HG03342 (cell line): ENCODE results near the gene TMEM38A.
A peak's percentile ranks its signal among the peaks of the same experiment; 100 is the strongest.

Experiments
- ATAC-seq: cut with Tn5 transposase; IDR thresholded peaks from one replicate; pipeline ENCODE4 v1.9.1; 2021; ENCODE audit warnings: mild to moderate bottlenecking, moderate library complexity; ENCODE audit not compliant: unreplicated experiment

Gene TMEM38A, protein sequence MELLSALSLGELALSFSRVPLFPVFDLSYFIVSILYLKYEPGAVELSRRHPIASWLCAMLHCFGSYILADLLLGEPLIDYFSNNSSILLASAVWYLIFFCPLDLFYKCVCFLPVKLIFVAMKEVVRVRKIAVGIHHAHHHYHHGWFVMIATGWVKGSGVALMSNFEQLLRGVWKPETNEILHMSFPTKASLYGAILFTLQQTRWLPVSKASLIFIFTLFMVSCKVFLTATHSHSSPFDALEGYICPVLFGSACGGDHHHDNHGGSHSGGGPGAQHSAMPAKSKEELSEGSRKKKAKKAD

DNA sequence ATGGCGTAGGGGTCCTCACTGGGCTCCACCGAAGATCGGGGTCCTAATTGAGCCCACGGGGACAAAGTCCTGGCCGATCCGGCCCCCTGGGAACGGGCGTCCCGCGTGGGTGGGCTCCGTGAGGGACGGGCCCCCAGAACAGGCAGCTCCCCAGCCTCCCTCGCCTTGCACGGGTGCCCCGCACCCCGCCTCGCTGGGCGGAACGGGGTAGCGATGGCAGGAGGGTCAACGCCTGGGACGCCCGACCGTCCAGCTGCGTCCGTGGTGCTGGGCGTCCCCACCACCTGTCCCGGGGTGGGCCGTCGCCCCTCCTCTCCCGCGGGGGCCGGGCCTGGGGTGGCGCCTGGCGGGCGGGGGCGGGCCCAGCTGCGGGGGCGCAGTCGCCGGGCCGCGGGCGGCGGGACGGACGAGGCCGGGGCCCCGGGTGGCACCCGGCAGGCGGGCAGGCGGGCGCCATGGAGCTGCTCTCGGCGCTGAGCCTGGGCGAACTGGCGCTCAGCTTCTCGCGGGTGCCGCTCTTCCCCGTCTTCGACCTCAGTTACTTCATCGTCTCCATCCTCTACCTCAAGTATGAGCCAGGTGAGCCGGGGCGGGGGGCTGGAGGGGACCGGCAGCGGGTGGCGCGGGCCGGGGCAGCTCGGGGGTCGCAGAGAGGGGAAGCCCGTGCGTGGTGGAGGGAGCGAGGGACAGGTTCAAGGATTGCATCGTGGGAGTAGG is at the start of gene TMEM38A:
TSS of gene TMEM38A (plus strand) at position 377 of the 717 bp plus-strand sequence. CDS start at position 456, 79 bp downstream.
- ATAC-seq: no peak

DNA sequence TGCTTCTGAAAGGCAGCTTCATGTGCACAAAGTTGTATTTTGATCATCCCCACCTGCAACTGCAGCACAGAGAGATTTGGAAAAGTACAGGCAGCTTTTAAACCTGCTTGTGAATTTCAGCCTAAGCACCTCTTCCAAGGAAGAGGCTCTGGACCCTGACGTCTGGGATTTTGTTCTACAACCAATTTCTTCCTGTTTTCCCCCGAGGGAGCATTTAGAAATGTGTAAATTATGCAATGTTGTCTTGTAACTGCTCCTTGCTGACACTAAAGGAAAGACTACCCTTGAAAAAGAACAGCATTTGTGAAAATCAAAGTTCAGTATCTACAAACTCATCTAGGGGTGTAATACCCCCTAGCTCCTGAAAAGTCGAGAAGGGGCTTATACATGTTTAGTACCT is 48.3 kb upstream of the TMEM38A start:
- no peak for ATAC-seq

DNA sequence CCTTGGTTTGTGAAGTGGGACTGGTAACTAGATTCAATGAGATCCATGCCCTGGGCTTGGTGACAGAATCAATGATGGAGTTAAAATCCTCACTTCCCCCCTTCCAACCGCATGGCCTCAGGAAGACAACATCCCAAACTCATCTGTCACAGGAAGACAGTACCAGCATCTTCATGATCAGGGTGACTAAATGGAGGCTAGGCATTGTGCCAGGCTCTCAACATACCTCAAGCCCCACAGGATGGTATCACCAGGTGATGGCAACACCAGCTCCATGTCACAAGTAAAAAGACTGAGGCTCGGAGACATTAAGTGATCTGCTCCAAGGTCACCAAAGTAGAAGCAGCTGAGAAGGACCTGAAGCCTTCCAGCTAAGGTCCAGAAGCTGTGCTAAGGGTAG is 47.1 kb upstream of the TMEM38A start:
- ATAC-seq: no peak

DNA sequence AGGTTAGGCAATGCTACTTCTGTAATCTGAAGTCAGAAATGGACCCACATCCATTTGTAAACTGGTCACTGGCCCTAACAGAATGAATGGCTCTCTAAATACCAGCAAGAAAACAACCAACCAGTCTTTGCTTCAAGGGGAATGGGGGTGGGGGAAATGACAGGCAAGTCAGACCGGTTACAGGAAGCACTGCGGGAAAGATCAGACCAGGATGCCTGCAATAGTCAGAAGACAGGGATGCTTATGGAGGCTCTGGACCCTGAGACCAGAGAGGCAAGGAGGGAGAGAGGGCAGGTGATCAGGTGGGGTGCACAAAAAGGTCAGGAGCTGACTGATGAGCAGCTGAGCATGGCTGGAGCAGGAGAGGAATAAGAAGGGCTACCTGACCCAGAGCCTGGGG is 46.0 kb upstream of the TMEM38A start:
- no peak for ATAC-seq

DNA sequence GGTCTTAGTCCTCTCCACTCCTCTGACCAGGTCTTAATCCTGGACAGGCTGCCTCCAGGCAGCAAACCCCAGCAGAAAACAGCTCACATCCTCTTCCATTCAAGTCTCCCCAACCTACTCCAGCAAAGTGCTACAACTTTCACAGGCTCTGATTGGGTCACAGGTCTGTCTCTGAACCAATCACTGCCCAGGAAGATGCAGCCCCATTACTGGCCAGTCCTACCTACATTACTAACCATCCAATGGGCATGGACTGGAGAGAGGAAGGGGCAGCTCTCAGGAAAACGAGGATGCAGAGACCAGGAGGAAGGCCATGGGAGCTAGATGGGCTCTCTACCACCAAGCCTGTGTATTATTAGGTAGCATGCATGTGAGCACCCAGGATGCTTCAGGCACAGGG is 45.1 kb upstream of the TMEM38A start:
- no peak for ATAC-seq

DNA sequence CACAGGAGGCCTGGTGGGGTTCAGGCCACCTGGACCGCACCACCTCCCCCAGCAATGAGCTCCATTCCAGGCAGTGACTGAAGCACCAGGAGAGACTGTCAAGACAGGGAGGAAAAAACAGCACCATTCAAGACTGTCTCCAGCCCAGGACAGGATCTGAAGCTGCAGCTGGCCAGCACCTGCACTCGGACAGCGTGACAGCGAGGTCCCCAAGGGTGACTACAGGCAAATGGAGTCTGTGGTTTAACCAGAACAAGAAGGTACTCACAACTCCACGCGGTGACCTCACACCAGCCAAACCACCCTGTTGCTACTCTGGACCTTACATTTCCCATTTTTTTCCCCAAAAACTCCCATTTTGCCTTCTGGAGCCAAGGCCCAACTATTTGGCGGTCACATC is 42.7 kb upstream of the TMEM38A start:
- no peak for ATAC-seq

DNA sequence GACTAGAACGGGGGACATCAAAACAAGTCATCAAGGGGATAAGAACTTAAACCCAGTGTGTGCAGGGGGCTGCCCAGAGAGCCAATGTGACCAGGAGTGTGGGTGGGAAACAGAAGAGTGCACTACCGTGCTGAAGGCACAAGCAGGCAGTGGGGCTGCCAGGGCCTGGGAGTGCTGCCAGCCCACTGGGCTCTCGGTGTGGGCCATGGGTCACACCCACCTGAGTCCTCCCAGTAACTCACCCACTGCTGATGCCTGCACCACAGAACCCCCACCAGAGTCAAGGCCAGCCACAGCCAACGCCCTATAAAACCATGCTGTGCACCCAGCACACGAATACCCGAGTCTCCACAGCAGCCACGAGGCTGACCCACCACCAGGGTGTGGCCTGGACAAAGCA is 41.5 kb upstream of the TMEM38A start:
- no peak for ATAC-seq

DNA sequence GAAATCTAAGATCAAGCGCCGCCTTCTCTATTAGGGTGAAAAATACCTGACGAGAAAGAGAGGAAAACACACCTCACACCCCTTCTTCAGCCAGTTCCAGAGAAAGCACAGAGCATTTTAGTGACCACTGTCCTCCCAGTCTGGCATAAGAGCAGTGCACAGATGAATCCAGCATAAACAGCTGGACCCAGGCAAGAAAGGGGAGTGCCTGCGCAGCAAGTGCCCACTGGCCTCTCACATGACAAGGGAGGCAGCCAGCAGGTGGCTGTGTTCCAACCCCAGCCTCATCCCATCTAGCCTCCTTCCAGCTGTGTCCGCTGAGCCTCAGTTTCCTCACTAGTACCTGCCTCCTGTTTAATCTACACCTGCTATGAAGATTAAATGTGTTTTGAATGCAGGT is 40.9 kb upstream of the TMEM38A start:
- no peak for ATAC-seq

DNA sequence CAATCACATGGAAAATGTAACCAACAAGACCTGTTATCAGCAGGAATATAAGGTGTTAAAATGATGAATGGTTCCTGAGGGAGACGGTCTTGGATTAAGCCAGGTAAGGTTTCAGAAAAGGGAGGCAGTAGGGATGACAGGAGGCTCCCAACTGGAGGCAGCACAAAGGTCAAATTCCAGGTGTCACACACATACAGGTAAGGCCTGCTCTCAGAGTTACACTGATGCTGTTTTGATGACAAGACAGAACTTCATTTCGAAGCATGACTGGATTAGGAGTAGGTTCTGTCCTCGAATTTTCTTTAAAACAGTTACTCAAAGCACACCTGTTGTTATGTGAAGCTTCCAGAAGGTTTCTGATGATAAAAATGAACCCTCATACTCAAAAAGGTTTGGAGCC is 40.4 kb upstream of the TMEM38A start:
- ATAC-seq: no peak

DNA sequence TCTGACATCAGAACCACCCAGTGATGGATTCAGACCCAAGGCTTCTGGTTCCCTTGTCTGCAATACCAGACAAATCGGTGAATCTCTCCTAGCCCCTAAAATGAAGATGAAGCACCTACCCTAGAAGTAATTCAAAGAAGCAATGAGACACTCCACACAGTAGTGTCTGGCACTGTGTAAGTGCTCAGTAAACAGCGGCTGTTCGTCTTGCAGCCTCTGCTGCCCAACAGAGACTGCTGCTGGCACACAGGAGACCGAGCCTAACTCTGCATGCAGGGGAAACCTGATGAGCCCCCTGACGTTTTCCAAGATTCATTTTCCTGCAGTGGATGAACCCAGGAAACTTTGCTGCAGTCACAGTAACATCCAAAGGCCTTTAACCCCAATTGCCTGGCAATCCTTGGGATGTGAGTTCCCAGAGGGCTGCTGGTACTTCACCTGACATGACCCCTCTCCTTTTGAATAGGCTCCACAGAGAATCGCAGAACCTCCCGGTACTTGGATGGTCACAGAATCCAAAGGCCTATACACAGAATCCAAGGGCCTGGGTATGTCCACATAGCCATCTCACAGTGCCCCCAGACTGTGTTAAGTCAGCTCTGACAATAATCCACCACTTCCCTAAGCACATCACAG is 39.7 kb upstream of the TMEM38A start:
- ATAC-seq: no peak

DNA sequence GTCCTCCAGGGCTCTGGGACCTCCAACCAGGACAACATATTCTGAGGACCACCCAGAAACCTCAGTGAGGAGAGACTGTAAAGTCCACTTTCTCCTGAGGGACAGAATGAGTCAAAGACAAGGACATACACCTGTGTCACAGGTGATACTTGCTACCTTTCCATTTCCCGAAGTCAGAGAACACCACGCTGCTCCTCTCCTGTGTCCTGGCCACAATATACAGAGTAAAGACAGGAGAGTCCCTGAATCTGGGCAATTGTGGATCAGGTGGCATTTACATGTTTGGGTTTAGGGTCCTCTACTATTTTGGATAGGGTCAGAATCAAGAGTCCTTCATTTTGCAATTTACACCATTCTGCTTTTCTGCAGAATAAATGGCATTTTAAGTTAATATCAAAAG is 37.9 kb upstream of the TMEM38A start:
- no peak for ATAC-seq

DNA sequence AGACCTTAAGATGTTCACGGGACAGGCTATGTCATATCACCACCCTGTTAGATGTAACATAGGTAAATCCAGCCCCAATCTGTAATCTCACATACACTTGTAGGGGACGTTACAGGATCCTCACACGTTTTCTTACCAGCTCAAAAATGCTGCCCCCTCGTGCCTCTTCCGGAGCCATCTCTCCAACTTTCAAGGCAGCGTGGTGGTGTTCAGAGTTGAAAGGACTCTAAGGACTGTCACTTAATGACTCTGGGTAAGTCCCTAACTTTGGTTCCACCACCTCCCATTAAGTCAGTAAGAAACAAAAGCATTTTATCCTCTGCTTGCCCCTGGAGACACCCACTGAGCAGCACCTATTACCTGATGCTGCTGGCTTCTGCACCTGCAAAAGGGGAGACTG is 37.4 kb upstream of the TMEM38A start:
- no peak for ATAC-seq

DNA sequence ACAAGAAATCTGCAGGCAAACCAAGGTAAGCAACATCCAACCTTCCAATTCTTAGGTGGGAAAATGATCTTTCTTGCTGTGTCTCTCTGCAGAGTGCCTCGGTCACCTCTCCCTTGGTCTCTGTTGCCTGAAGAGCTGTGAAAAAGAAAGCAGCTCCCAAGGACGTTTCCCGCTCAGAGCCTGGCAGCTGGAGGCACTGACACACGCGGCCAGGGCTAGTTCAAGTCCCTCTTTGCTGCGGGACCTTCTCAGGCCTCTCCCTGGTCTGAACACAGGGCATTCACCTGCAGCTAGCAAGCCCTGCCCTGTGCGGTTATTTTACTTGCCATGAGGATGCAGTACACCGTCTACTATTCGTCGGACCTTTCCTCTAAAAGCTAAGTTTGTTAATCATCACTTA is 36.7 kb upstream of the TMEM38A start:
- ATAC-seq: no peak

DNA sequence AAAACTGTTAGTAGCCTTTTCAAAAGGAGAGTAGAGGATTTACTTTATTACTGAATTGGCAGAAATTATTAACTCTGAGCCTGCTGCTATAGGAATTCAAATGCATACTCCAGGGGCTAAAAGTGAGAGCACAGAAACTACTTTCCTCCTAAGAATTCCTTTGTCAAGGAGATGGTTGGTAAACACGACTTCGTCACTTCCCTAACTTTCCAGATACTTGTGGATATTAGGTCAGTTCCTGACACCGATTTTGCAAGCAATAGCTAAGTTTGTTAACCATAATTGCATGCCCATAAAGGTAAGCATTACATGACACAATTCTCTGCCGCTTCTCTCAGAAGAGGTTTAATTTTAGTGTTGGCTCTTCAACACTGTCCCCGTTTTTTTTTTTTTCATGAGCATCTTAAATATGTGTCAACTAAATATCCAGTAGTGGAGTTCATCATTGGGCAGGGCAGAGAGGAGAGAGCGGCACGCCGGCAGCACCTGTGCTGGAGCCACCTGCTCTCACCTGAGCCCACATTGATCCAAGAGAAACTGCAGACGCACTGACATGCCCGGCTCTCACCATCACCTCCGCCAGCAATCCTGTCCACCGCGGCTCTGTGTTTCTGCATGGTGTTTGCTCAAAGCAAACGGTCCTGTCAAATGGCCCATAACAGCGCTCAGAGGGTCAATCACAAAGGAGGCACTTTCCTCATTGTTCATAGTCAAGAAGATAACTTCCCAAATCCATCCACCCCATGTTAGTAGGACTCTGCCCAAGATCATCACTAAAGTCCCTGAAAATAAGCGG is 35.6 kb upstream of the TMEM38A start:
- no peak for ATAC-seq

DNA sequence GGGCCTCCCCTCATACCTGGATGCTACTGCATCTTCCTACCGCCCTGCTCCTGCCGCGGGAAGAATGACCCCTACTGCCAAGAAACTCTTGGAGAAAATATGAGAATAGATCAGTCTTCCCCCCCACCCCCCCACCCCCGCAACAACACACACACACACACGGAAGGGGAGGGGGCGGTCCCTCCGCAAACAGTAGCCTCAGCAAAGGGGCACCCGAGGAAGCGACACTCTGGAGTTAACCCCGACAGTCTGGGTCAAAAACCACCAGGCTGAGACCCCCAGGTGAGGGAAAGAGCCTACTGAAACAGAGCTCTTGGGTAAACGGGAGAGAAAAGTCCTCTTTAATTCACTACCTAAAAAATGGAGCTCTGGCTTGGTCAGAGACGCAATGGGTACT is 34.1 kb upstream of the TMEM38A start:
- no peak for ATAC-seq

DNA sequence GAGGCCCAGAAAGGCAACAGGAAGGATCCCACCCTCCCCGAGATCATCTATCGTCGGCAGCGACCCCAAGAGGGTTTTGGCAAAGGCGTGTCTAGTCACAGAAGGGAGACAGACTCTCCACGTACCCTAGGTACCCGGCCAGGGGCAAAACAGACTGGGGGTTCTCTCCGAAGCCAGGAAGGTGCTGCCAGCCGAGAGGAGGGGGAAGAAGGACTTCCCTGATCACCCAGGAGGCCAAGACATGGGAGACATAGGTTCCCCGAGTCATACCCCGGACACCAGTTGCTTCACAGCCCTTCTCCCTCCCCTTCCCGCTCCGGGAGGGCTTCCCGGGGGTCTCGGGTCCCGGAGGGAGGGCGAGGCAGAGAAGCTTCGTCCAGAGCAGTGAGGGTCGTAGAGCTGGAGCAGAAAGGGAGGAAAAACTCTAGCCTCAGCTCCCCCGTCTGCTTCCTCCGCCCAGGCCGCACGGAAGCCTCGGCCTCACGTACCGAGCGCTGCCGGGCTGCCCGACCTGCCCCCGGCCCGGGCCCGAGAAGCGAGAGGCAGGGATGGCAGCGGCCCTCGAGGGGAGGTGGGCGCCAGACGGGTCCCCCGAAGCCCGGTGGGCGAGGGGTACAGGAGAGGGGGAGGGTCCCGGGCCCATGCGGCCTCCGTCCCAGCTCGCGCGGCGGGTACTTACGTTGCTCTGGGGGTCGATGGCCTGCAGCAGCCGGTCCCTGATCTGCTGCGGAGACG is 33.6 kb upstream of the TMEM38A start:
- no peak for ATAC-seq

DNA sequence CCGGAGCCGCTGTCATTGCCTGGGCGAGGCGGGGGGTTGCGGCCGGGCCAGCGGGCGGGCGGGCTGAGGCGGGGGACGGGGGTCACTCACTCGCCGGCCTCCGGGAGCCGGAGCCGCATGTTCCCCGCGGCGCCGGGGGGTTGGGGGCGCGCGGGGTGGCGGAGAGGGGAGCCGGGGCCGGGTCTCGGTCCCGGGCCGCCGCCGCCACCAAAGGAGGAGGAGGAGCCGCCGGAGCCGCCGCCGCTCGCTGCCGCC is 33.1 kb upstream of the TMEM38A start:
- no peak for ATAC-seq

DNA sequence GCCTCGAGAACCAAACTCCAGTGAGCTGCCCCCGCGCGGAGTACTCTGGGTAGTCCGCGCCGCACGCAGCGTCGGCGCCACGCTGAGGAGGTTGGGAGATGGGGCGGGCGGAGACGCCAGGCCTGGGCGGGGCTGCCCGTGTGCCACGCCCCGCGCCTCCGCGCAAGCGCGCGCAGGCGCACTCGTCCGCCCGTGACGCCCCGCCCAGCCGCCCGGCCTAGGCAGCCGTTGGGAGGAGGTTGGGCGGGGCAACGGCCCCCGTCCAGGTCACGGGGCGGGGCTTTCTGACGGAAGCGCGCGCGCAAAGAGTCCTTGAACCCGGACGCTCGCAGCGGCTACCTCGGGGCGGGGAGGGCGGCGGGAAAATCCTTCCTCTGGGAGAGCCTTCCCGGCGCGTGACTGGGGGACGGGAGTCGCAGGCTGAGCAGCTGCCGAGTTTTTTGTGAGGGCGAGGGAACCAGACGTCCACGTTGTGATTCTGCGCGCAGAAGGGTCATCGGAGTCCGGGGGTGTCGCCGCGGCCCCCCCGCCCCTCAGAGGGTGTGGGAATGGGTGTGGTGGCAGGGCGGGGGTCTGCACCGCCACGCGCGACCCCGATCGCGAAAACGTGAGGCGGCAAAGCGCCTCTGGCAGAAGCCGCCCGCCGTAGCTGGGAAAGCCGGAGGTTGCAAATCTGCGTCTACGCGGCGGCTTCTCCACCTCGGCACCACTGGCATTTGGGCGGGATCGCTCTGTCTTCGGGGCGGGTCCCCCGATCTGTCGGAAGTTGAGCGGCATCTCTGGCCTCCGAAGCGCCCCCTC is 32.6 kb upstream of the TMEM38A start, which contains the start of gene MED26:
TSS of gene MED26 (minus strand) at position 22 of the 801 bp plus-strand sequence. CDS start 261 bp downstream, outside the sequence.
- ATAC-seq: peak; percentile 83

DNA sequence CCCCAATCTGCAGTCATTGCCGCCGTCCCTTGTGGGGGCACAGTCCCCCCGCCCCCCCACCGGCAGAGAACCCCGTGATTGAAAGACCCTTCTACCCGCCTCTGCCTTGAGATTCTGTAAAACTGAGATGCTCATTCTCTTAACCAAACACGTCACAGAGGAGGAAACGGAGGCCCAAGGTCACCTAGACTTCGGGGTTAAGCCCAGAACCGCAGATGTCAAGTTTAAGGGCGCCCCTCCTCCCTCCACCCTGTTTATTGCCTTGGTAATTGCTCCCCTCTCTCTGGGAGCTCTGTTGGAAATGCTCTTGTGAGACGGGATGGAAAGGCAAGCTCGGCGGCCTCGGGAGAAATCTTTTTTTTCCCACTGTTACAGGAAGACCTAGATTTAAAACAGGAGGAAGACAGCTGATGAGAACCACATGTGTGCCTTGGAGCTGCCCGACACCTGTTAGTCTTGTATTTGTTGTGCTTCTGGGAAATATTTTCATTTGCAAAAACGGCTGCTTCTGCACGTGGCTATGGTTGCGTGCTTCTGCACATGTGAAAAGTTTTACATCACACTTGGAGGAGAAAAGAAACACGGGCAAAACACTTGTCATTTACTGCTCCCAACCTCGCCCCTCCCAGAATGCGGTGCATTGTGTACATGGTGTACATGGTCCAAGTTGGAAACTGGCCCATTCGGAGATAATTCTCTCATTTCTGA is 31.8 kb upstream of the TMEM38A start:
- ATAC-seq: no peak
